Measurements from ENCODE around the gene CHPF. TPM values are rescaled to one million over a fixed set of nuclear protein-coding genes. Genes with fewer than 3 reads are reported as not detected.

The CHPF gene
- total and polyA plus RNA-seq, 10 of the 15 experiments (the other 5 are each of a cell fraction or from before 2014, with no cell fraction given), result 0.09 to 17.4 (median 8.3) TPM; not detected in 1

DNA sequence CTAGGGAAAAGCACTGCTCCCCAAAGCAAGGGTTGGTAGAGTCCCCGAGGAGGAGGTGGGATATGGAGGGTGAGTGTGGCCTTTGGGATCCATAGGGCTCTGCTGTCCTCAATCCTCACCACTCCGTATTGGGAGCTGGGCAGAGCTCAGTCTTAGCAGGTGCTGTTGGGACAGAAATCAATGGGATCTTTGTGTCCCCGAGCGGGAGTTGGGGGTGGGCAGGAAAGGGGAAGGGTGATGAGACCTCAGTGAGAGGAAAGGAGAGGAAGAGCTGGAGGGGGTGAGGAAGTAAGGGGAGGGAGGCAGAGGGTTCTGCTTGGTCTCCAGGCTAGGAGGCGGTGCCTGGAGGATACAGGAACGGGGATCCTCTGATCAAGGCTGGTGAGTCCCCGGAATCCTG lies 26.7 kb downstream of the CHPF start:
- Histone ChIP-seq H4K20me1 (ENCODE audit: control insufficient read depth, insufficient read depth) (no peaks in the 10 kb centered on the region), H3K4me3 (no peak overlapping the region), H3K4me2 (ENCODE audit: control insufficient read depth, insufficient read depth) (no peak overlapping the region), H3K36me3 (ENCODE audit: control insufficient read depth in 2 of 2, insufficient read depth in 2 of 2, low read length in 1 of 2) (no peaks in the 10 kb centered on the region), H2AFZ (ENCODE audit: control insufficient read depth, low read depth, low read length) (no peak overlapping the region), H3K9ac (ENCODE audit: control insufficient read depth, insufficient read depth, low read length) (no peak overlapping the region), H3K9me3 (replicated peaks; ENCODE audit: control insufficient read depth, insufficient read depth, low read length) (no peaks in the 10 kb centered on the region), H3K27me3 (replicated peaks in 1 of 2; ENCODE audit: control insufficient read depth in 2 of 2, insufficient read depth in 2 of 2, low read length in 1 of 2) (peaks cover 15 to 21% of the 10 kb centered on the region in 2 experiments), H3K4me1 (ENCODE audit: control insufficient read depth, insufficient read depth, low read length) (no peaks in the 10 kb centered on the region), H3K27ac (ENCODE audit: control insufficient read depth, insufficient read depth) (no peak overlapping the region), H3K79me2 (ENCODE audit: control insufficient read depth, insufficient read depth, low read length) (no peaks in the 10 kb centered on the region)
- 9% methylated on average over 7 of the region's 7 CpGs for WGBS (ENCODE audit: insufficient coverage, insufficient replicate concordance, low lambda C conversion rate, missing lambda C conversion rate)
- RAD21 ChIA-PET (ENCODE audit: unreplicated experiment), result no interaction called here
- BruUV-seq (replicated peaks), result no TSS peak
- no peak for TF ChIP-seq RAD21 (IDR thresholded peaks at IDR 0.05; ENCODE audit: insufficient read depth, low read depth, low read length)
- no peak for TF ChIP-seq POLR2AphosphoS2 (IDR thresholded peaks at IDR 0.05; ENCODE audit: low read depth, low read length)
- TF ChIP-seq NR2F1 (conservative IDR thresholded peaks at IDR 0.05), result no peak
- TF ChIP-seq SUZ12 (IDR thresholded peaks at IDR 0.05; ENCODE audit: unreplicated experiment), result no peak
- TF ChIP-seq, protein P1, sequence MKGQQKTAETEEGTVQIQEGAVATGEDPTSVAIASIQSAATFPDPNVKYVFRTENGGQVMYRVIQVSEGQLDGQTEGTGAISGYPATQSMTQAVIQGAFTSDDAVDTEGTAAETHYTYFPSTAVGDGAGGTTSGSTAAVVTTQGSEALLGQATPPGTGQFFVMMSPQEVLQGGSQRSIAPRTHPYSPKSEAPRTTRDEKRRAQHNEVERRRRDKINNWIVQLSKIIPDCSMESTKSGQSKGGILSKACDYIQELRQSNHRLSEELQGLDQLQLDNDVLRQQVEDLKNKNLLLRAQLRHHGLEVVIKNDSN (IDR thresholded peaks at IDR 0.05; ENCODE audit: borderline replicate concordance, extremely low read length, insufficient read depth, low read depth, low read length), result no peak
- no peak for TF ChIP-seq BRCA1 (IDR thresholded peaks at IDR 0.05; ENCODE audit: low read depth, low read length)
- no peak for TF ChIP-seq IKZF1 (conservative IDR thresholded peaks at IDR 0.05)
- TF ChIP-seq HDAC2 (IDR thresholded peaks at IDR 0.05), result no peak
- no peak for TF ChIP-seq EED (IDR thresholded peaks at IDR 0.05; ENCODE audit: low read depth)
- no peak for TF ChIP-seq JUNB (IDR thresholded peaks at IDR 0.05)
- TF ChIP-seq, protein P2, sequence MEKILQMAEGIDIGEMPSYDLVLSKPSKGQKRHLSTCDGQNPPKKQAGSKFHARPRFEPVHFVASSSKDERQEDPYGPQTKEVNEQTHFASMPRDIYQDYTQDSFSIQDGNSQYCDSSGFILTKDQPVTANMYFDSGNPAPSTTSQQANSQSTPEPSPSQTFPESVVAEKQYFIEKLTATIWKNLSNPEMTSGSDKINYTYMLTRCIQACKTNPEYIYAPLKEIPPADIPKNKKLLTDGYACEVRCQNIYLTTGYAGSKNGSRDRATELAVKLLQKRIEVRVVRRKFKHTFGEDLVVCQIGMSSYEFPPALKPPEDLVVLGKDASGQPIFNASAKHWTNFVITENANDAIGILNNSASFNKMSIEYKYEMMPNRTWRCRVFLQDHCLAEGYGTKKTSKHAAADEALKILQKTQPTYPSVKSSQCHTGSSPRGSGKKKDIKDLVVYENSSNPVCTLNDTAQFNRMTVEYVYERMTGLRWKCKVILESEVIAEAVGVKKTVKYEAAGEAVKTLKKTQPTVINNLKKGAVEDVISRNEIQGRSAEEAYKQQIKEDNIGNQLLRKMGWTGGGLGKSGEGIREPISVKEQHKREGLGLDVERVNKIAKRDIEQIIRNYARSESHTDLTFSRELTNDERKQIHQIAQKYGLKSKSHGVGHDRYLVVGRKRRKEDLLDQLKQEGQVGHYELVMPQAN (conservative IDR thresholded peaks at IDR 0.05), result no peak
- POLR2A ChIA-PET, result no interaction called here
- in situ Hi-C loops (cut with MboI), result no loop called here
- CTCF ChIA-PET, result interaction anchor here (1.3 kb wide), 1 partner anchor 57 kb away, joined by 3 read pairs; no protein-coding TSS in a partner anchor
- SMC1A ChIA-PET (ENCODE audit: uncharacterized antibody, unreplicated experiment), result no interaction called here
- DNase-seq (ENCODE audit: low read depth, low spot score) (no peak), ATAC-seq (no peak), FAIRE-seq (no peak)
- intact Hi-C loops (cut with micrococcal nuclease; ENCODE audit: unreplicated experiment), result no loop called here

Data from GM12878 (cell line).